HG02938 (cell line): Measurements from ENCODE around the gene GRIK5.

Experiments
- ATAC-seq: cut with Tn5 transposase; IDR thresholded peaks from one replicate; pipeline ENCODE4 v1.9.1; 2021; ENCODE audit warnings: mild to moderate bottlenecking, moderate library complexity; ENCODE audit not compliant: unreplicated experiment

GRIK5 gene

DNA sequence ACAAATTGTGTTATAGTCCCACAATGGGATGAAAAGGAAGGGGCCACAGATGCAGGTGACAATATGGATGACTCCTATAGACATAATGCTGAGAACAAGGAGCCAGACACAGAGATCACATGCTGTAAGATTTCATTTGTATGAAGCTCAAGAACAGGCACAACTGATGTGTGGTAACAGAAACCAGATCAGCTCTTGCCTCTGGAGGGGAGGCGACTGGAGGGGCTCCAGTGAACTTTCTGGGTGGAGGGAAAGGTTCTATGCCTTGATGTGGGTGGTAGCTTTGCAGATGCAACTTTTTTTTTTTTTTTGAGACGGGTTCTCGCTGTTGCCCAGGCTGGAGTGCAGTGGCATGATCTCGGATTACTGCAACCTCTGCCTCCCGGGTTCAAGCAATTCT is 104.9 kb downstream of the GRIK5 start:
- ATAC-seq = no peak

DNA sequence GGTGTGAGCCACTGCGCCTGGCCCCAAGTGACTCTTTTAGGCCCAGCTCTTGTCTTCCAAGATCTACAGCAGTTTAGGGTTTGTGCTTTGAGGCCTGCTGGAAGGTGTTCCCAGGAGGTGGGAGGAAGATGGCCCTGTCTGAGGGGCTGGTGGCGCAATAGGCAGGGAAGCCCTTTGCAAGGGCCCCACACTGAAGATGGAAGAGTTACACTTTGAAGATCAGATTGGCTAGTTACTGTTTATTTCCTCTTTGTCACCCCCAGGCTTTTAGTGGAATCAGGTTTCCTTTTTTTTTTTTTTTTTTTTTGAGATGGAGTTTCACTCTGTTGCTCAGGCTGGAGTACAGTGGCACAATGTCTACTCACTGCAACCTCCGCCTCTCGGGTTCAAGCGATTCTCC is 109.0 kb downstream of the GRIK5 start:
- ATAC-seq = no peak

DNA sequence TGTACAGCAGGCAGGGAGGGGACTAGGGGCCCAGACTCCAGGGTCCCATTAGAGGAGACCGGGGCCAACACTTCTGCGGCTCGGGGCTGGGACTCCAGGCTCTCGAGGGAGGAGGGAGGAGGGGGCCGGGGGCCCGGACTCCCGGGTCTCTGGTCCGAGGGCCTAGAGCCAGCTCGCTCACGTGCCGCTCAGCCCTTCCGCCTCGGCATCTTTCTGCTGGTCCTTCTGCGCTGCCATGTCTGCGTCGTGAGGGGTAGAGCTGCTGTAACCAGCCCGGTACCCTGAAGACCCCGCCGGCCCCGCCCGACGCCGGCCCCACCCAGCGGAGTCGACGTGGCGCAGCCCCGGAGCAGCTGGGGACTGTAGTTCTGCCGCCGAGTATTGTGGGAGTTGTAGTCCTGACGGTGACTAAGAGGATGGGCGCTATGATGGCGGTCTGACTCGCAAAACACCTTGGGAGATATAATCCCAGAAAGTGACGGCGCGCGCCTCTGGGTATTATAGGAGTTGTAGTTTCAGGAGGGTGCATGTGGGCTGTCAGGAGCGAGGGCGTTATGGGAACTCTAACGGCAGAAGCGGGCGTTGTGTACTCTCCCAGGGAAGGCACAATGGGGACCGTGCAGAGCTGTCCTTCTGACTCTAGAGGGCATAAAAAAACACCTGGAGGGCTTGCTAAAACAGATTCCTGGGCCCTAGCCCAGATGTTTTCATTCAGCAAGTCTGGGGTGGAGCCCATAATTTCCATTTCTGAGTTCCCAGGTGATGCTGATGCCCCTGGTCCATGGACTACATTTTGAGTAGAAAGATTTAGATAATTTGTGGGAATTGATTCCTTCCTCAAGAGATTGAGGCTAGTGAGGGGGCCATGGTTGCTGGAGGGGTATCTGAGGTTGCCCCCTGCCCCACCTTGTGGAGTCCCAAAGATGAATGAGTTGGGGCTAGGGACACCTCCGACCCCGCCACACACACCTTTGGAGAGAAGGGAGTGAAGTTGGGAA is 110.7 kb downstream of the GRIK5 start, which contains the start of gene RABAC1:
Gene RABAC1, minus strand, starts transcription at position 266 of the 998 bp plus-strand sequence. Its CDS starts 29 bp downstream, at position 237.
- ATAC-seq = peak; percentile 78

DNA sequence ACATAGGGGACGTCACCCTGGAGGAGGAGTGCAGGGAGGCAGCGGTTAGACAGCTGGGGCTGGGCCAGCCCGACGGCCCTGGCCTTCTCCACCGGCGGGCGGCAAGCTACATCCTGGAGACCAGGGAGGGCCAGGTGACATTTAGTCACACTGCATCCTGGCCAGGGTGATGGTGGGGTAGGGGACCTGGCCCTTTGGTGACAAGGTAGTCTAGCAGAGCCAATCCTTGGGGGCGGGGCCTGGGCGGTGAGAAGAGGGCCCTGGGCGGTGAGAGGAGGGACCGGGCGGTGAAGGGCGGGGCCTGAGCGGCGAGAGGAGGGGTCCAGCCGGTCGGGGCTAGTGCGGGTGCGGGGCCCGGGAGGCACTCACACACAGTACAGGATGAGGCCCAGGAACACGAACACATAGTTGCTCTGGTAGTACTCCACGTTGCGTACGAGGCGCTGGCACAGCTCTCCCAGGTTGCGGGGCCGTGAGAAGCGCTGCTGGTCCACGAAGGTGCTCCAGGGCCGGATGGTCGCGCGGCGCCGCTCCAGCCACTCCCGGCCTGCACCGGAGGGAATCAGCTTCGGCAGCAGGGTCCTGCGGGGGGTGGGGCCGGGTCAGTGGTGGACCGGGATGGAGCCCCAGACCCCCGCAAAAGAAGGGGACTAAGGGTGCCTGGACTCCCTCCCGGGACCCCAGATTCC is 111.5 kb downstream of the GRIK5 start:
- peak; percentile 51 for ATAC-seq

DNA sequence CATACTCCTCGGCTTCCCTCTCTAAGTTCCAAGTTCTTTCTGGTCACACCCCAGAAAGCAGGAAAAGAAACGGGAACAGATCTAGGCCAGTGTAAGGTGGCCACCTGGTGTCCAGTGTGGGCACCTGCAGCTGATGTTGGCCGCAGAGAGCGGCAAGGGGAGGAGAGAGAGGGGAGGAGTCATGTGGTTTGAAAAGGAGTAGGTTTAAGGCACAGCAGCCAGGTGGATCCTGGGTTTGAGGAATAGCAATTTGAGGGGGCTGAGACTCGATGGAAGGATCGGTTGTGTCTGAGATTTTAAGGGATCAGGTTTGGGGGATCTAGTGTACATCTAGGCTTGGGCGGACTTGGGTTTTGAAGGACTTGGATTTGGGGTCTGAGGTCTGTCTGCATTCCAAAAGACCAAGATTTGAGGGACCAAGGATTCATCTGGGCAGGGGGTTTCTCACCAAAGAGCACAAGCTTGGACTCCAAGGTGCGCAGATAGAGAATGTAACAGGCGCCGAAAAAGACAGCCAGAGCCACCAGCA is 112.1 kb downstream of the GRIK5 start:
- no peak for ATAC-seq

DNA sequence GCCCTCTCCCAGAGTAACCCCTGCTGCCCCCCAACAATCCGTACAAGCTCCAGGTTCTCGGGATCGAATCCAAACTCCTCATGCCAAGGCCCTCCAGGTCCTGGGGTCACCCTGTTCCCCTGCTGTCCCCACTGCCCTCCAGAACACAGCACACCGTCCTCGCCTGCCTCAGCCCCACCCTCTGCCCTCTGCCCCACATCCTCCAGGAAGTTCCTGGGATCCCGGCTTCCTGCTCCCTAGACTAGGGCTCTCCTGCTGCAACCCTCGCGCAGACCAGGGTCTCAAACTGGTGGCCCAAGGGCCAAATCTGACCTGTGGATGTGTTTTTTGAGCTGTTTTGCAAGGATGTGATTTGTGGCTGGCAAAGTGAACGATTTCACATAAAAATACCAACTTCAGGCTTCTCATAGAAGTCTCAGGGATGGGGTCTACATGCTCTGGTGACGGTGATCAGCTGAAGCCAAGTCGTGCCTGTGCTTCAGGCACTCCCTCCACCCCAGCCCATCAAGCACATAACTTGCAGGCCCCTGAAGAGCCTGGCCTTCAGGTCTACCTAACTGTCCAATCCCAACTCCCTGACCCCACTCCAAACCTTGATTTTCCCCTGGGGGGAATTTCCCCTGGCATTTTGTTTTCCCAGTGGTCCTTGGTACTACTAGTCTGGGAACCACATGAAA is 112.7 kb downstream of the GRIK5 start:
- ATAC-seq = no peak

DNA sequence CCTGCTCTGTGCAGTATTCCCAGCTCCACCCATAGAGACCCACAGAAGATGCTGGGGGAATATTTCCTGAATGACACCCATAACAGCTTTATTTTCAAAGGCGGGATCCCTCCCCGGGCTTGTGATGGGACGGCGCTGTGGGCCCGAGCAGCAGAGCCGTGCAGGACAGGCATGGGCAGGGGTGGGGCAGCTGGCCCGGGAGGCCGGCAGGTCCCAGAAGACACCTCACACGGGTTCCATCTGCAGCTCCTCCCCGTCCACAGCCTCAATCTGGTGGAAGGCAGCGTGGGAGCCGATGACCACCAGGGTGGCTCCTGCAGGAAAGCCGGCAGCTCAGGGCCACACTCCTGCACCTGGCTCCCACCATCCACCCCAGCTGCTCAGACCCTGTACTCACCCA is 113.4 kb downstream of the GRIK5 start:
- ATAC-seq = no peak

DNA sequence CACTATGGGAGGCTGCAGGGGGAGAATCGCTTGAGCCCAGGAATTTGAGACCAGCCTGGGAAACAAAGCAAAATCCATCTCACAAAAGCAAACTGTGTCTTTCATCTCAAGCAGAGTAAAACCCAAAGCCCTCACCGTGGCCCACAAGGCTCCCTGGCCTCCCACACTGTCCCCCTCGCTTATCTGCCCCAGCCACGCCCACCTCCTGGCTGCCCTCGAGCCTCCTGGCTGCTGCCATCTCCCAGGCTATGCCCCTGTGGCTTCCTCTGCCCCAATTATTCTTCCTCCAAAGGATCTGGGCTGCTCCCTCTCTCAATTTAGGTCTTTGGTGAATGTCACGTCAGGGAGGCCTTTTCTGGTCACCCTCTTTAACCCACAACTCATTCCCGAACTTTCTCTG is 114.5 kb downstream of the GRIK5 start:
- ATAC-seq = no peak

DNA sequence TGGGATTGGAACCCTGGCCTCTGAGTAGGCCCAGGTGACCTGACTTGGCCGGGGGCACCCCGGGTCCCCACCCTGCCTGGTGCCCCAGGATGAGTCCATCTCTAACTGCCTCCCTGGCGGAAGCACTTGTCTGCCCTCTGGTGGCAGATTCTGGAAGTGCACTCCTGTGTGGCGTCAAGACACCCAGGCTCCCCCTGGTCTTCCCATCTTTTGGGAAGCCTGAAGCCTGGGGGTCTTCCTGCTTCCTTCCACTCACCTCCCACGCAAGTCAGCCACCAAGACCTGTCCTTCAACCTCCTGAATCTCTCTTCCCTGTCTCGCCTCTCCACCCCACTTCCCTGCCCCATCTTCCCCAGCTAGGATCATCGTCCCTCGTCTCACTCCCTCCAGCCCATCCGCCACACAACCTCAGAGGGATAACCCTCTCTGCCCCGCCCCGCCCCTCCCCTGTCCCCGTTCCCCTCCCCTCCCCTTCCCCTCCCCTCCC is 118.3 kb downstream of the GRIK5 start:
- ATAC-seq = no peak
